ENCODE data around the gene TP53BP2. TPM values are rescaled to one million over a fixed set of nuclear protein-coding genes. Genes with fewer than 3 reads are reported as not detected.

Gene TP53BP2
- total RNA-seq, 4 donors from 2014 or later = 18.9 to 56.5 (median 34.7) TPM

DNA sequence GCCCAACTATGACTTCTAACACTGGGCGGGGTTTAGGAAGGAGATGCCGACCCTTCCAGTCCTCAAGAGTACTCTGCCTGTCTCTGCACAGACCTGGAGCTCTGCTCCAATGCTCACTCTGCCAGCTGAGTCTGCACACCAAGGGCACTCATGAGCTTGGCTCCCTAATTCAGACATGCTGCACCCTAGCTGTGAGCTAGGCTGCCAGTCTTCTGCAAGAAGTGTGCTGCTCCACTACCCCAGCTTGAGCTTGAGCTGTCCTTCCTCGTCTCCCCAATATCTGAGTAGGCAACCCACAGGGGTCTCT, 13.2 kb downstream of the TP53BP2 start:
- TF ChIP-seq, protein P1, sequence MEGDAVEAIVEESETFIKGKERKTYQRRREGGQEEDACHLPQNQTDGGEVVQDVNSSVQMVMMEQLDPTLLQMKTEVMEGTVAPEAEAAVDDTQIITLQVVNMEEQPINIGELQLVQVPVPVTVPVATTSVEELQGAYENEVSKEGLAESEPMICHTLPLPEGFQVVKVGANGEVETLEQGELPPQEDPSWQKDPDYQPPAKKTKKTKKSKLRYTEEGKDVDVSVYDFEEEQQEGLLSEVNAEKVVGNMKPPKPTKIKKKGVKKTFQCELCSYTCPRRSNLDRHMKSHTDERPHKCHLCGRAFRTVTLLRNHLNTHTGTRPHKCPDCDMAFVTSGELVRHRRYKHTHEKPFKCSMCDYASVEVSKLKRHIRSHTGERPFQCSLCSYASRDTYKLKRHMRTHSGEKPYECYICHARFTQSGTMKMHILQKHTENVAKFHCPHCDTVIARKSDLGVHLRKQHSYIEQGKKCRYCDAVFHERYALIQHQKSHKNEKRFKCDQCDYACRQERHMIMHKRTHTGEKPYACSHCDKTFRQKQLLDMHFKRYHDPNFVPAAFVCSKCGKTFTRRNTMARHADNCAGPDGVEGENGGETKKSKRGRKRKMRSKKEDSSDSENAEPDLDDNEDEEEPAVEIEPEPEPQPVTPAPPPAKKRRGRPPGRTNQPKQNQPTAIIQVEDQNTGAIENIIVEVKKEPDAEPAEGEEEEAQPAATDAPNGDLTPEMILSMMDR (IDR thresholded peaks at IDR 0.05; ENCODE audit: low read depth) = no peak

DNA sequence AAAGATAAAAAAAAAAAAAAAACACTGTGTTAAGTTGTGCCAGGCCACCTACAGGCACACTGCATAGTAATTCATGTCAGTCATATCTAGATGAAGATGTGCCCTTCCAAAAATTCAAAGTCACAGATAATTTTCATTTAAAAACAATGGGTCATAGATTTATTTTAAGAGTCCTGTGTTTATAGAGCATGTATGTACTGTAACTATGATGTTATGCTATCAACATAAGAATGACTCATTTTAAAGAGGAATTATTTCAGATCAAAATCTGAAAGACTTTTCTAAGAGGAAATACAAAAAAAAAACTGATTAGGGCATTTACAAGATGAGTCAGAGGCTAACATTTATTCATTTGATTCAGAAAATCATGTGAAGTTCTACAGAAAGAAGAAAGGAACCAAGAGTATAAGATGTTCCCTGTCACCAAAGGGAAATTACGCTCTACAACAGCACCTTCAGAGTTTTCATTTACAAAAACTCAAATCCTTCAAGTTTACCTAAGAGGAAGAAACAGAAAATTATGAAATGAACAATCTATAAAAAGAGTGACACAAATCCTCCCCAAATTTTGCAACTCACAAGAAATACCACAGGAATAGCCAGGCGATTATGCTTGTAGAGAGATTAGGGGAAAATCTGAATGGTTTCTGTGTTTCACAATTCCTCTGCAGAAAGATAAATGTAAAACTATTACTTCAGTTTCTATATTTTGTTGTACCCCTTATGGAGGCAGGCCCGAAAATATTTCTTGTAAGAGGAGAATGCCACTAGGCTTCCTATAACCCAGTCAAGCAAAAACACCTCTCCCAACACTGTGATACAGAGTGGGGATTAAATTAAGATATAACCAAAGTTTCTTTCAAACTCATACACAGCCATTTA, 13.8 kb downstream of the TP53BP2 start:
- TF ChIP-seq, protein P1 (IDR thresholded peaks at IDR 0.05; ENCODE audit: low read depth) = no peak

DNA sequence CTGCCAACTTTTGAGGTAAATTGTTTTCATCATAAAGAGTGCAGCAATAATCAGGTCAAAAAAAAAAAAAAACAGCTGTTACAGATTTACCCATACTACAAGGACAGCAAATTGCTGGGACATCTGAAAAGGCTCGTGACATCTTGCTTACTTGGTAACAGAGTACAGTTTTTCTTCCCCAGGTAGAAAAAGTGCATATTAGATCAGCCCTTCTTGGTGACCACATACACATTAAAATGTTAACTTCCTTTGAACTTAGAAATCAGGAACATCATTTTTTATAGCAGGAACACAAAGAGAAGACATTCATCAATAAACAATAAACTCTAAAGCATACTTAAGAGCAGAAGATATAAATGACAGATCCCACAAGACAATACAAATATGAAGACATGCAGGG, 16.1 kb downstream of the TP53BP2 start:
- TF ChIP-seq, protein P1 (IDR thresholded peaks at IDR 0.05; ENCODE audit: low read depth) = no peak

DNA sequence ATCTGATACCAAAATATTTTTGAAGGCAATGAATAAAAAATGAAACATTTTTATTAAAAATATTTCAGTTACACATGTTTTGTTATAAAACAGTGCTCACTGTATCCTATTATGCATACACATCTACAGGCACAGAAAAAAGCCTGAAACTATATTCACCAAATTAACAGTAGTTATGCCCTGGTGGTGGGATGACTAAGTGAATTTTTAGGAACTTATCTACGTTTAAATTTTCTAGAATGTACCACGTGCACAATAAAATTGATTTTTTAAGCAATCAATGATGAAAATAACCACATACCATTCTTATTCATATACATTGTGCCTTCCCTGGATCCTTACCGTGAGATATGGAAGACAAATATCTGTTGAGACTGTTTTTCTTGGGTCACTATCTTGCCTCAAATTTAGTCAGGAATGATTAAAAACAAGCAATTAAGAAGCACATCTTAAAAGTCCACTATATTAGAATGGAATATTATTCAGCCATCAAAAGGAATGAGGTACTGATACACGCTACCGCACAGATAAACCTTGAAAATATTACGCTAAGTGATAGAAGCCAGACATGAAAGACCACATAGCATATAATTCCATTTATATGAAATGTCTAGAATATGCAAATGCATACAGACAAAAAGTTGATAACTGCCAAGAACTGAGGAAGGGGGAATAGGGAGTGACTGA, 17.4 kb downstream of the TP53BP2 start:
- TF ChIP-seq, protein P1 (IDR thresholded peaks at IDR 0.05; ENCODE audit: low read depth) = no peak

DNA sequence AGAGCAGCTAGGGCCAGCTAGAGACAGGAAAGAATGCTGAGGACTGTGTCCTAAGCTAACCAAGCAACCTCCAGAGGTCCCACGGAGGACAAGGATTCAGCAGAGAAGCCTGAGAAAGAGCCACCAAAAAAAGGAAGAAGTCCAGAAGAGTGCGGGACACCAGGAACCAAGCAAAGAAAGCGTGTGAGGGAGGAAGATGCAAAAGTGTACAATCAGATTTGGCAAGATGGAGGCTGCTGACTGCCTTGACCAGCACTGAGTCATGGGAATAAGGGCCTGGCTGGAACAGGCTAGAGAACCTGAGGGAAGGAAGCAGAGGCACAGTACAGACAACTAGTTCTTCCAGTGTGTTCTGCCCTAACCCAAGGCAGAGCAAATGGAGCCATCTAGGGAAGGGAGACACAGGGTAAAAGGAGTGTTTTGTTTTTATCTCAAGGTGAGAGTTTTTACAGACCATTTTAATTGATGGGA, 18.5 kb downstream of the TP53BP2 start:
- TF ChIP-seq, protein P1 (IDR thresholded peaks at IDR 0.05; ENCODE audit: low read depth) = no peak

DNA sequence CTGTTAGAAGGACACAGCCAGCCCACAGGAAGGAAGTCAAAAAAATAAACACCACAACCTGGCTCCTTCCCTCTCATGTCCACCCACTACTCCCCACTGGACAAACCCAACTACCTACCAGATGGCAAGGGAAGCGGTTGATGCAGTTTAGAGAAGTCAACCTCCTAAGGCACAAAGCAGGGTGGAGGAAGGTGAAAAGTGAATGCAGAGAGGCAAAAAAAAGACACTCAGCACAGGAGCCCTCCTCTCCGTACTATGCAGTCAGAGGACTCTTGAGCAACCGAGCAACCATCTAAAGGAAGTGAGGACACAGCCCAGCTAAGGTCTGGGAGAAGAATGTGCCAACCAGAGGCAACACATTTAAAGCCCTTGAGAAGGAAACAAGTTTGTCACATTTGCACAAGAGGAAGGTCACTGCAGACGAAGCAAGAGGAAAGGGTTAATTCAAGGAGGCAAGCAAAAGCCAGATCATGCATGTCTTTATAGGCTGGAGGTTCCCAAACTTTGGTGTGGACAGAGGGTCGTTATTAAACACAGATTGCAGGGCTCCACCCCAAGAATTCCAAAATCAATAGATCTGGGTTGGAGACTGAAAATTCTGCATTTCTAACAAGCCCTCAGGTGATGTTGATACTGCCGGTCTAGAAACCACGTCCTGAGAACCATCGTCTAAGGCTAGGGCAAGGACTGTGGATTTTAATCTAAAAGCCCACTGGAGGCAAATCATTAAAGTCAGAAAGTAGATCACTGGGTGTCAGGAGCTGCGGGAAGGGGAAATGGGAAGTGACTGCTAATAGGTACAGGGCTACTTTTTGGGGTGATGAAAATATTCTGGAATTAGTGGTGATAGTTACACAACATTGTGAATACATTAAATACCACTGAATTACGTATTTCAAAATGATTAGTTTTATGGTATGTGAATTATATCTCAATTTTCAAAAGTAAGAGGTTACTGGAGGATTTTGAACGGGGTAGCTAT, 19.7 kb downstream of the TP53BP2 start:
- TF ChIP-seq, protein P1 (IDR thresholded peaks at IDR 0.05; ENCODE audit: low read depth) = no peak
